Smooth muscle cell (in vitro differentiated cells): Measurements from ENCODE around the gene PRKAR1B. TPM values are rescaled to one million over a fixed set of nuclear protein-coding genes. Genes with fewer than 3 reads are reported as not detected.

ENCODE experiments used
- DNase-seq: peaks from one replicate; lab custom pipeline; 2025; ENCODE audit not compliant: unreplicated experiment; lab: John Stamatoyannopoulos, UW
- H2AFZ ChIP-seq: fragments of 200-600 bp; sonication (generic); 2 replicates; pipeline ENCODE4 v1.6.0; 2016; ENCODE audit warnings: antibody characterized with exemption, low read depth, mild to moderate bottlenecking
- H3F3A ChIP-seq: fragments of 200-600 bp; sonication (generic); 2 replicates; pipeline ENCODE4 v1.6.0; 2017; ENCODE audit warnings: antibody characterized with exemption, low read depth
- H3K27ac ChIP-seq: fragments of 200-600 bp; sonication (generic); 2 replicates; pipeline ENCODE4 v1.5.1; 2016; ENCODE audit warnings: low read depth, mild to moderate bottlenecking
- H3K27me3 ChIP-seq: fragments of 200-600 bp; sonication (generic); 2 replicates; pipeline ENCODE4 v1.6.1; 2016; ENCODE audit warnings: low read depth, mild to moderate bottlenecking
- H3K36me3 ChIP-seq: fragments of 200-600 bp; sonication (generic); 2 replicates; pipeline ENCODE4 v1.5.1; 2016; ENCODE audit warnings: low read depth
- H3K4me1 ChIP-seq: fragments of 200-600 bp; sonication (generic); 2 replicates; pipeline ENCODE4 v1.5.1; 2016; ENCODE audit warnings: low read depth
- H3K4me2 ChIP-seq: fragments of 200-600 bp; sonication (generic); 2 replicates; pipeline ENCODE4 v1.6.0; 2016; ENCODE audit warnings: mild to moderate bottlenecking
- H3K4me3 ChIP-seq: fragments of 200-600 bp; sonication (generic); 2 replicates; pipeline ENCODE4 v1.5.1; 2016; ENCODE audit warnings: mild to moderate bottlenecking
- H3K79me2 ChIP-seq: fragments of 200-600 bp; sonication (generic); 2 replicates; pipeline ENCODE4 v1.6.0; 2016; ENCODE audit warnings: low read depth, mild to moderate bottlenecking
- H3K9ac ChIP-seq: fragments of 200-600 bp; sonication (generic); 2 replicates; pipeline ENCODE4 v1.6.0; 2016; ENCODE audit warnings: low read depth
- H3K9me3 ChIP-seq: fragments of 200-600 bp; sonication (generic); replicated peaks from 2 replicates; pipeline ENCODE4 v1.5.1; 2016; ENCODE audit warnings: low read depth
- H4K20me1 ChIP-seq: fragments of 200-600 bp; sonication (generic); 2 replicates; pipeline ENCODE4 v1.6.0; 2016; ENCODE audit warnings: low read depth
- CTCF ChIP-seq: fragments of 200-600 bp; sonication (generic); IDR thresholded peaks from 2 replicates; pipeline ENCODE4 v1.5.1; 2017; ENCODE audit warnings: borderline replicate concordance, mild to moderate bottlenecking, antibody characterized with exemption; ENCODE audit not compliant: insufficient read depth, poor library complexity, severe bottlenecking
- WGBS: methylation state at CpG from one replicate; pipeline ENCODE4 v1.1.7; 2016; ENCODE audit warnings: low lambda C conversion rate; 5-methylcytosine and 5-hydroxymethylcytosine counted together
- polyA plus RNA-seq: library from polyadenylated mRNA; unstranded; fragments of >200 nt; fragmentation: Nextera tagmentation; extraction: Ambion mirVana; gene quantifications from 2 replicates; pipeline ENCODE4 v1.2.1, GENCODE V29; 2016
- total RNA-seq: library from RNA; depleted of rRNA; stranded (reverse); fragments of >200 nt; gene quantifications from 2 replicates; pipeline ENCODE4 v1.2.3, GENCODE V29; 2014

Gene PRKAR1B
- total and polyA plus RNA-seq, 2 experiments from 2014 or later = 5.3 to 10.1 TPM

- Histone ChIP-seq H3K27me3 (no peaks in the 10 kb centered on the region), H3K9ac (no peak overlapping the region), H3K4me1 (no peaks in the 10 kb centered on the region), H3F3A (no peaks in the 10 kb centered on the region), H3K4me3 (no peak overlapping the region), H3K27ac (no peak overlapping the region), H3K79me2 (no peaks in the 10 kb centered on the region), H4K20me1 (no peaks in the 10 kb centered on the region), H2AFZ (no peak overlapping the region), H3K4me2 (no peak overlapping the region), H3K36me3 (no peaks in the 10 kb centered on the region), H3K9me3 (no peaks in the 10 kb centered on the region)
- no peak for TF ChIP-seq CTCF
- WGBS = 95% methylated on average over 40 of the region's 42 CpGs
- DNase-seq = no peak
These were observed 135.0 kb downstream of the PRKAR1B start for GRCh38 chr7:591856-592628.

GRCh38 chr7:590731-591551 lies 136.1 kb downstream of the PRKAR1B start:
- Histone ChIP-seq H3K27me3 (no peaks in the 10 kb centered on the region), H4K20me1 (no peaks in the 10 kb centered on the region), H3K79me2 (no peaks in the 10 kb centered on the region), H3K9me3 (no peaks in the 10 kb centered on the region), H3K36me3 (no peaks in the 10 kb centered on the region), H2AFZ (no peak overlapping the region), H3K4me3 (no peak overlapping the region), H3K27ac (no peak overlapping the region), H3K4me2 (no peak overlapping the region), H3K4me1 (no peaks in the 10 kb centered on the region), H3F3A (no peaks in the 10 kb centered on the region), H3K9ac (no peak overlapping the region)
- no peak for TF ChIP-seq CTCF
- DNase-seq = no peak
- 94% methylated on average over 43 of the region's 45 CpGs for WGBS

GRCh38 chr7:589781-590575 lies 137.1 kb downstream of the PRKAR1B start:
- no peaks in the 10 kb centered on the region for H3F3A ChIP-seq
- no peak for TF ChIP-seq CTCF
- H3K9me3 ChIP-seq = no peaks in the 10 kb centered on the region
- H3K4me2 ChIP-seq = no peak overlapping the region
- no peak overlapping the region for H2AFZ ChIP-seq
- no peak for DNase-seq
- 94% methylated on average over 30 of the region's 30 CpGs for WGBS
- no peaks in the 10 kb centered on the region for H4K20me1 ChIP-seq
- no peak overlapping the region for H3K9ac ChIP-seq
- no peak overlapping the region for H3K4me3 ChIP-seq
- H3K4me1 ChIP-seq = no peaks in the 10 kb centered on the region
- no peak overlapping the region for H3K27ac ChIP-seq
- no peaks in the 10 kb centered on the region for H3K79me2 ChIP-seq
- H3K36me3 ChIP-seq = no peaks in the 10 kb centered on the region
- no peaks in the 10 kb centered on the region for H3K27me3 ChIP-seq
